HepG2 (cell line): ENCODE data around the gene SLC19A3. TPM values are rescaled to one million over a fixed set of nuclear protein-coding genes. Genes with fewer than 3 reads are reported as not detected.
A peak's percentile ranks its signal among the peaks of the same experiment; 100 is the strongest.

Source experiments
- BHLHE40 ChIP-seq: IDR thresholded peaks from 2 replicates; pipeline ENCODE4 v1.6.1; 2011; ENCODE audit warnings: low read length, improper control_type of control experiment
- CREM ChIP-seq, 2 experiments: sonication (generic) in 1 of 2; formaldehyde crosslinking in 1 of 2; IDR thresholded peaks; 2 replicates each; pipeline versions ENCODE4 v1.4.0 to v1.6.1; 2016 to 2020; ENCODE audit warnings: antibody characterized with exemption in 1 of 2, mild to moderate bottlenecking in 1 of 2, missing genetic modification reagents in 1 of 2
- EP300 ChIP-seq, 3 experiments: sonication (generic) in 1 of 3; formaldehyde crosslinking in 1 of 3; IDR thresholded peaks; 2 replicates each; pipeline versions ENCODE4 v1.5.1 to v1.6.1; 2011 to 2020; ENCODE audit warnings: low read depth in 2 of 3, low read length in 2 of 3, borderline replicate concordance in 1 of 3, improper control_type of control experiment in 1 of 3, mild to moderate bottlenecking in 1 of 3, missing genetic modification reagents in 1 of 3, moderate library complexity in 1 of 3
- FOXC1 ChIP-seq: sonication (generic); formaldehyde crosslinking; IDR thresholded peaks from 2 replicates; pipeline ENCODE4 v1.8.0; 2022; ENCODE audit warnings: mild to moderate bottlenecking, missing genetic modification reagents, borderline replicate concordance
- GATAD2A ChIP-seq: IDR thresholded peaks from 2 replicates; pipeline ENCODE4 v1.6.1; 2016
- GRHL1 ChIP-seq: sonication (generic); formaldehyde crosslinking; conservative IDR thresholded peaks from 2 replicates; pipeline ENCODE4 v1.8.0; 2022; ENCODE audit warnings: missing genetic modification reagents
- ISX ChIP-seq: sonication (generic); formaldehyde crosslinking; conservative IDR thresholded peaks from 2 replicates; pipeline ENCODE4 v1.5.0; 2020; ENCODE audit warnings: missing genetic modification reagents
- RBFOX2 ChIP-seq: fragments of 200-400 bp; formaldehyde crosslinking; IDR thresholded peaks from 2 replicates; pipeline ENCODE4 v1.6.1; 2017; ENCODE audit warnings: low read depth, mild to moderate bottlenecking, low read length
- SMARCC2 ChIP-seq: fragments of 450-650 bp; IDR thresholded peaks from 2 replicates; pipeline ENCODE4 v1.6.1; 2017; ENCODE audit warnings: antibody characterized with exemption, mild to moderate bottlenecking
- ZBTB38 ChIP-seq: sonication (generic); formaldehyde crosslinking; IDR thresholded peaks from 2 replicates; pipeline ENCODE4 v1.5.1; 2020; ENCODE audit warnings: mild to moderate bottlenecking, missing genetic modification reagents
- ZFP41 ChIP-seq: sonication (generic); formaldehyde crosslinking; IDR thresholded peaks from 2 replicates; pipeline ENCODE4 v1.4.0; 2020; ENCODE audit warnings: mild to moderate bottlenecking, missing genetic modification reagents, borderline replicate concordance
- ZFX ChIP-seq: sonication (generic); formaldehyde crosslinking; IDR thresholded peaks from 2 replicates; pipeline ENCODE4 v1.4.0; 2020; ENCODE audit warnings: mild to moderate bottlenecking, low read depth, missing genetic modification reagents, moderate library complexity
- ZNF296 ChIP-seq: sonication (generic); formaldehyde crosslinking; conservative IDR thresholded peaks from 2 replicates; pipeline ENCODE4 v1.5.0; 2020; ENCODE audit warnings: mild to moderate bottlenecking, missing genetic modification reagents
- ZNF331 ChIP-seq: sonication (generic); formaldehyde crosslinking; IDR thresholded peaks from 2 replicates; pipeline ENCODE4 v1.4.0; 2020; ENCODE audit warnings: missing genetic modification reagents
- ZNF546 ChIP-seq: sonication (generic); formaldehyde crosslinking; conservative IDR thresholded peaks from 2 replicates; pipeline ENCODE4 v1.8.1; 2023; ENCODE audit warnings: mild to moderate bottlenecking, missing genetic modification reagents
- ZNF574 ChIP-seq: sonication (generic); formaldehyde crosslinking; IDR thresholded peaks from 2 replicates; pipeline ENCODE4 v1.4.0; 2020; ENCODE audit warnings: missing genetic modification reagents
- ZNF598 ChIP-seq: sonication (generic); formaldehyde crosslinking; IDR thresholded peaks from 2 replicates; pipeline ENCODE4 v1.5.1; 2020; ENCODE audit warnings: mild to moderate bottlenecking, missing genetic modification reagents, borderline replicate concordance
- ZNF670 ChIP-seq: sonication (generic); formaldehyde crosslinking; IDR thresholded peaks from 2 replicates; pipeline ENCODE4 v1.8.0; 2022; ENCODE audit warnings: mild to moderate bottlenecking, missing genetic modification reagents, borderline replicate concordance
- ZNF749 ChIP-seq: sonication (generic); formaldehyde crosslinking; IDR thresholded peaks from 2 replicates; pipeline ENCODE4 v1.8.0; 2022; ENCODE audit warnings: mild to moderate bottlenecking, missing genetic modification reagents, moderate library complexity, borderline replicate concordance
- polyA plus RNA-seq, 8 experiments: library from polyadenylated mRNA; depleted of rRNA in 3 of 8; stranded (reverse) in 7 of 8; unstranded in 1 of 8; fragments of >200 nt; fragmentation: Illumina TruSeq in 4 of 8; extraction: Trizol in 4 of 8; gene quantifications; 2 replicates each; pipeline versions ENCODE4 v1.2.1 to v1.2.3, GENCODE V29; 2011 to 2016; ENCODE audit warnings: low read depth in 4 of 8, missing spikeins in 1 of 8, mixed read lengths in 1 of 8; ENCODE audit not compliant: insufficient read depth in 1 of 8
- total RNA-seq, 5 experiments: library from RNA; depleted of rRNA; stranded (reverse); fragments of >200 nt; fragmentation: Illumina TruSeq; extraction: Trizol; gene quantifications; 2 replicates each; pipeline ENCODE4 v1.2.3, GENCODE V29; 2016; ENCODE audit warnings: low read depth in 1 of 5
- TF ChIP-seq, protein P1 (sequence below): sonication (generic); formaldehyde crosslinking; IDR thresholded peaks from 2 replicates; pipeline ENCODE4; 2020; ENCODE audit warnings: missing genetic modification reagents, mild to moderate bottlenecking, borderline replicate concordance
- TF ChIP-seq, protein P2 (sequence below): sonication (generic); formaldehyde crosslinking; conservative IDR thresholded peaks from 2 replicates; pipeline ENCODE4 v1.8.0; 2022; ENCODE audit warnings: mild to moderate bottlenecking, moderate library complexity, missing genetic modification reagents

Gene SLC19A3
- total and polyA plus RNA-seq, 2 of the 13 experiments (the other 11 are each of a cell fraction or from before 2014, with no cell fraction given): 2.3 to 5.2 TPM

- TF ChIP-seq, protein P1, sequence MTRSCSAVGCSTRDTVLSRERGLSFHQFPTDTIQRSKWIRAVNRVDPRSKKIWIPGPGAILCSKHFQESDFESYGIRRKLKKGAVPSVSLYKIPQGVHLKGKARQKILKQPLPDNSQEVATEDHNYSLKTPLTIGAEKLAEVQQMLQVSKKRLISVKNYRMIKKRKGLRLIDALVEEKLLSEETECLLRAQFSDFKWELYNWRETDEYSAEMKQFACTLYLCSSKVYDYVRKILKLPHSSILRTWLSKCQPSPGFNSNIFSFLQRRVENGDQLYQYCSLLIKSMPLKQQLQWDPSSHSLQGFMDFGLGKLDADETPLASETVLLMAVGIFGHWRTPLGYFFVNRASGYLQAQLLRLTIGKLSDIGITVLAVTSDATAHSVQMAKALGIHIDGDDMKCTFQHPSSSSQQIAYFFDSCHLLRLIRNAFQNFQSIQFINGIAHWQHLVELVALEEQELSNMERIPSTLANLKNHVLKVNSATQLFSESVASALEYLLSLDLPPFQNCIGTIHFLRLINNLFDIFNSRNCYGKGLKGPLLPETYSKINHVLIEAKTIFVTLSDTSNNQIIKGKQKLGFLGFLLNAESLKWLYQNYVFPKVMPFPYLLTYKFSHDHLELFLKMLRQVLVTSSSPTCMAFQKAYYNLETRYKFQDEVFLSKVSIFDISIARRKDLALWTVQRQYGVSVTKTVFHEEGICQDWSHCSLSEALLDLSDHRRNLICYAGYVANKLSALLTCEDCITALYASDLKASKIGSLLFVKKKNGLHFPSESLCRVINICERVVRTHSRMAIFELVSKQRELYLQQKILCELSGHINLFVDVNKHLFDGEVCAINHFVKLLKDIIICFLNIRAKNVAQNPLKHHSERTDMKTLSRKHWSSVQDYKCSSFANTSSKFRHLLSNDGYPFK (CRISPR knock-in tag): no peak
- TF ChIP-seq GRHL1 (CRISPR knock-in tag) (no peak), ZNF574 (CRISPR knock-in tag) (no peak), ZNF296 (no peak), EP300 (IDR thresholded peaks at IDR 0.05; ENCODE audit: low read depth in 2 of 2, low read length in 2 of 2) (peak; percentile 44 to 66; a peak in 1 of 4 replicates), EP300 (CRISPR knock-in tag; IDR thresholded peaks at IDR 0.05; ENCODE audit: borderline replicate concordance) (peak; percentile 78), ZNF546 (CRISPR knock-in tag) (no peak), FOXC1 (no peak), ZNF598 (CRISPR knock-in tag) (no peak), ZFX (CRISPR knock-in tag) (no peak), ZNF331 (no peak), BHLHE40 (0 out of 2 replicates have a peak, but pooled peaks have one; percentile 29), RBFOX2 (no peak), ZFP41 (no peak), GATAD2A (CRISPR knock-in tag) (peak; percentile 63), CREM (IDR thresholded peaks at IDR 0.05) (peak; percentile 54; the same call in 1 of the 2 replicates), CREM (CRISPR knock-in tag; IDR thresholded peaks at IDR 0.05) (no peak), ISX (no peak), ZBTB38 (no peak), ZNF749 (no peak), SMARCC2 (0 out of 2 replicates have a peak, but pooled peaks have one; percentile 26), ZNF670 (CRISPR knock-in tag) (no peak)
- TF ChIP-seq, protein P2, sequence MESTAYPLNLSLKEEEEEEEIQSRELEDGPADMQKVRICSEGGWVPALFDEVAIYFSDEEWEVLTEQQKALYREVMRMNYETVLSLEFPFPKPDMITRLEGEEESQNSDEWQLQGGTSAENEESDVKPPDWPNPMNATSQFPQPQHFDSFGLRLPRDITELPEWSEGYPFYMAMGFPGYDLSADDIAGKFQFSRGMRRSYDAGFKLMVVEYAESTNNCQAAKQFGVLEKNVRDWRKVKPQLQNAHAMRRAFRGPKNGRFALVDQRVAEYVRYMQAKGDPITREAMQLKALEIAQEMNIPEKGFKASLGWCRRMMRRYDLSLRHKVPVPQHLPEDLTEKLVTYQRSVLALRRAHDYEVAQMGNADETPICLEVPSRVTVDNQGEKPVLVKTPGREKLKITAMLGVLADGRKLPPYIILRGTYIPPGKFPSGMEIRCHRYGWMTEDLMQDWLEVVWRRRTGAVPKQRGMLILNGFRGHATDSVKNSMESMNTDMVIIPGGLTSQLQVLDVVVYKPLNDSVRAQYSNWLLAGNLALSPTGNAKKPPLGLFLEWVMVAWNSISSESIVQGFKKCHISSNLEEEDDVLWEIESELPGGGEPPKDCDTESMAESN (CRISPR knock-in tag): no peak
Observed at GRCh38 chr2:227653419-227653818, 64.4 kb downstream of the SLC19A3 start (continued).
